C4-2B (cell line): ENCODE data around the gene PKHD1.

Experiments used
- H3K27ac ChIP-seq: fragments of 450-650 bp; 2 replicates; pipeline ENCODE4 v1.5.1; 2017
- CTCF ChIP-seq: fragments of 450-650 bp; conservative IDR thresholded peaks from 2 replicates; pipeline ENCODE4 v1.5.1; 2017; ENCODE audit warnings: mild to moderate bottlenecking
- ZFX ChIP-seq: fragments of 450-650 bp; IDR thresholded peaks from 2 replicates; pipeline ENCODE4 v1.6.1; 2017

PKHD1 gene

GRCh38 chr6:52012582-52012981 is 74.8 kb downstream of the PKHD1 start:
- H3K27ac ChIP-seq, result no peak overlapping the region; the same call in 1 of the 2 replicates
- TF ChIP-seq CTCF, result no peak
- TF ChIP-seq ZFX, result no peak

GRCh38 chr6:52010806-52011205 is 76.6 kb downstream of the PKHD1 start:
- no peak overlapping the region for H3K27ac ChIP-seq

GRCh38 chr6:52010145-52010544 is 77.3 kb downstream of the PKHD1 start:
- TF ChIP-seq CTCF (no peak), ZFX (no peak)
- H3K27ac ChIP-seq, result no peak overlapping the region

More at GRCh38 chr6:52010806-52011205, 76.6 kb downstream of the PKHD1 start:
- TF ChIP-seq CTCF, result no peak
- no peak for TF ChIP-seq ZFX

- H3K27ac ChIP-seq, result no peak overlapping the region
- TF ChIP-seq ZFX (no peak), CTCF (no peak)
Observed at GRCh38 chr6:52009466-52010140, 77.8 kb downstream of the PKHD1 start.

- TF ChIP-seq CTCF, result no peak
- no peak for TF ChIP-seq ZFX
- no peak overlapping the region for H3K27ac ChIP-seq
Observed at GRCh38 chr6:52000064-52000463, 87.3 kb downstream of the PKHD1 start.

- TF ChIP-seq ZFX (no peak), CTCF (no peak)
- H3K27ac ChIP-seq, result no peak overlapping the region
Observed at GRCh38 chr6:51996296-51996947, 91.0 kb downstream of the PKHD1 start.

- TF ChIP-seq ZFX, result no peak
- no peak for TF ChIP-seq CTCF
Observed at GRCh38 chr6:51995214-51995755, 92.1 kb downstream of the PKHD1 start.

More at GRCh38 chr6:51995214-51995755, 92.1 kb downstream of the PKHD1 start:
- no peak overlapping the region for H3K27ac ChIP-seq
